K562 (cell line): ENCODE results near the gene SNAP23. TPM values are rescaled to one million over a fixed set of nuclear protein-coding genes. Genes with fewer than 3 reads are reported as not detected.
A peak's percentile ranks its signal among the peaks of the same experiment; 100 is the strongest.

ENCODE experiments used
- DNMT1 ChIP-seq: fragments of 450-650 bp; IDR thresholded peaks from 2 replicates; pipeline ENCODE4 v1.6.1; 2016; ENCODE audit warnings: antibody characterized with exemption, mild to moderate bottlenecking
- ELF1 ChIP-seq: fragments of 200-800 bp; sonication (Bioruptor generic); IDR thresholded peaks from 2 replicates; pipeline ENCODE4 v1.6.1; 2016; ENCODE audit warnings: missing genetic modification characterization, missing compliant biosample characterization
- EP300 ChIP-seq: IDR thresholded peaks from 2 replicates; pipeline ENCODE4 v1.6.1; 2012; ENCODE audit warnings: low read length, improper control_type of control experiment
- HDAC1 ChIP-seq, 2 experiments: fragments of 450-650 bp; IDR thresholded peaks; 2 replicates each; pipeline ENCODE4 v1.6.1; 2016 to 2017; ENCODE audit warnings: inconsistent platforms in 1 of 2, mild to moderate bottlenecking in 1 of 2, moderate library complexity in 1 of 2
- KAT7 ChIP-seq: sonication (generic); formaldehyde crosslinking; IDR thresholded peaks from 2 replicates; pipeline ENCODE4 v1.8.0; 2022; ENCODE audit warnings: missing genetic modification reagents, mild to moderate bottlenecking, borderline replicate concordance
- MCM7 ChIP-seq, 2 experiments: fragments of 450-650 bp; IDR thresholded peaks; 2 replicates each; pipeline ENCODE4 v1.6.1; 2016 to 2018
- NBN ChIP-seq: fragments of 450-650 bp; IDR thresholded peaks from 2 replicates; pipeline ENCODE4 v1.6.1; 2016; ENCODE audit warnings: low read depth, mild to moderate bottlenecking
- PHTF2 ChIP-seq: fragments of 250-450 bp; sonication (Bioruptor Pico); IDR thresholded peaks from 2 replicates; pipeline ENCODE4 v1.5.0; 2021; ENCODE audit warnings: mild to moderate bottlenecking
- RBM14 ChIP-seq: fragments of 200-400 bp; formaldehyde crosslinking; IDR thresholded peaks from 2 replicates; pipeline ENCODE4 v1.6.1; 2018; ENCODE audit warnings: low read depth, mild to moderate bottlenecking, low read length, moderate library complexity, borderline replicate concordance; ENCODE audit not compliant: insufficient read depth
- RFX5 ChIP-seq: IDR thresholded peaks from 2 replicates; pipeline ENCODE4 v1.6.1; 2011; ENCODE audit warnings: low read depth, mild to moderate bottlenecking, improper control_type of control experiment, low read length
- RNF219 ChIP-seq: fragments of 250-450 bp; sonication (Bioruptor Pico); IDR thresholded peaks from 2 replicates; pipeline ENCODE4 v1.5.0; 2022; ENCODE audit warnings: mild to moderate bottlenecking
- SIN3B ChIP-seq: fragments of 450-650 bp; IDR thresholded peaks from 2 replicates; pipeline ENCODE4 v1.6.1; 2017; ENCODE audit warnings: low read depth, mild to moderate bottlenecking, moderate library complexity
- SMARCA4 ChIP-seq: fragments of 450-650 bp; IDR thresholded peaks from 2 replicates; pipeline ENCODE4 v1.6.1; 2016
- UBTF ChIP-seq, 2 experiments: IDR thresholded peaks; 2 replicates each; pipeline ENCODE4 v1.6.1; 2012; ENCODE audit warnings: improper control_type of control experiment in 2 of 2, low read depth in 2 of 2, low read length in 2 of 2, borderline replicate concordance in 1 of 2
- ZNF263 ChIP-seq: sonication (generic); formaldehyde crosslinking; IDR thresholded peaks from 2 replicates; pipeline ENCODE4 v1.8.0; 2022; ENCODE audit warnings: mild to moderate bottlenecking, missing genetic modification reagents, borderline replicate concordance
- ZNF318 ChIP-seq, 2 experiments: fragments of 450-650 bp; IDR thresholded peaks; 2 replicates each; pipeline ENCODE4 v1.6.1; 2016; ENCODE audit warnings: mild to moderate bottlenecking in 2 of 2, borderline replicate concordance in 1 of 2, low read depth in 1 of 2, moderate library complexity in 1 of 2
- polyA plus RNA-seq, 8 experiments: library from polyadenylated mRNA; depleted of rRNA in 4 of 8; stranded (reverse) in 5 of 8; unstranded in 3 of 8; fragments of >200 nt; fragmentation: Nextera tagmentation in 2 of 8; fragmentation: Illumina TruSeq in 1 of 8; extraction: Ambion mirVana in 2 of 8; extraction: Trizol in 1 of 8; gene quantifications; 2 replicates each; pipeline versions ENCODE4 v1.2.1 to v1.2.3, GENCODE V29; 2011 to 2014; ENCODE audit warnings: inconsistent platforms in 1 of 8, missing spikeins in 1 of 8
- total RNA-seq, 7 experiments: library from RNA; depleted of rRNA in 6 of 7; stranded (reverse); fragments of >200 nt in 6 of 7; fragmentation: Illumina TruSeq in 2 of 7; extraction: Trizol in 2 of 7; gene quantifications; 2 replicates each; pipeline versions ENCODE4 v1.2.1 to v1.2.3, GENCODE V29; 2011 to 2021; ENCODE audit warnings: low replicate concordance in 1 of 7

Gene SNAP23
- total and polyA plus RNA-seq, 9 of the 15 experiments (the other 6 are each of a cell fraction or from before 2014, with no cell fraction given): 78.9 to 168 (median 117) TPM

- TF ChIP-seq UBTF (IDR thresholded peaks at IDR 0.05; ENCODE audit: borderline replicate concordance in 1 of 2, low read depth in 2 of 2, low read length in 2 of 2) (0 out of 4 replicates have a peak, but pooled peaks of 1 of the 2 experiments have one; percentile 13), NBN (no peak), ELF1 (peak; percentile 4; the same call in 1 of the 2 replicates), DNMT1 (no peak), RFX5 (no peak), EP300 (no peak), SIN3B (0 out of 2 replicates have a peak, but pooled peaks have one; percentile 5), RNF219 (CRISPR knock-in tag) (no peak), HDAC1 (IDR thresholded peaks at IDR 0.05) (0 out of 4 replicates have a peak, but pooled peaks of 1 of the 2 experiments have one; percentile 8), RBM14 (no peak), PHTF2 (no peak), ZNF263 (CRISPR knock-in tag) (no peak), MCM7 (IDR thresholded peaks at IDR 0.05) (no peak), SMARCA4 (no peak), ZNF318 (IDR thresholded peaks at IDR 0.05; ENCODE audit: borderline replicate concordance in 1 of 2, low read depth in 1 of 2) (no peak), KAT7 (CRISPR knock-in tag) (peak; percentile 19; the same call in 1 of the 2 replicates)
Observed at GRCh38 chr15:42549032-42549491, 53.6 kb downstream of the SNAP23 start (continued).
